ENCODE data around the gene ELP4. TPM values are rescaled to one million over a fixed set of nuclear protein-coding genes. Genes with fewer than 3 reads are reported as not detected.

Gene ELP4
- total and polyA plus RNA-seq, 2 donors (not counting 1 experiment from before 2014, with no cell fraction given) = 7.1 to 31.3 TPM

- Mint-ChIP-seq H3K27me3 (peaks cover 19% of the 10 kb centered on the region), H3K27ac (no peak overlapping the region), H3K4me1 (no peaks in the 10 kb centered on the region), H3K9me3 (ENCODE audit: insufficient read depth) (no peaks in the 10 kb centered on the region), H3K4me3 (no peak overlapping the region)
- Histone ChIP-seq H3K4me1 (ENCODE audit: control insufficient read depth in 2 of 2, insufficient read depth in 2 of 2, low read length in 2 of 2) (no peaks in the 10 kb centered on the region), H3K79me2 (ENCODE audit: control insufficient read depth, insufficient read depth, low read length) (no peaks in the 10 kb centered on the region), H3K36me3 (replicated peaks in 1 of 2; ENCODE audit: control extremely low read depth in 1 of 2, control insufficient read depth in 1 of 2, extremely low read depth in 1 of 2, insufficient read depth in 2 of 2, low read length in 1 of 2) (no peaks in the 10 kb centered on the region), H3K9me3 (ENCODE audit: control extremely low read depth in 1 of 3, control insufficient read depth in 2 of 3, insufficient read depth in 1 of 3, low read length in 2 of 3) (no peaks in the 10 kb centered on the region), H3K27me3 (replicated peaks in 1 of 4; ENCODE audit: control extremely low read depth in 1 of 4, control insufficient read depth in 3 of 4, insufficient read depth in 4 of 4, low read length in 3 of 4) (no peaks in the 10 kb centered on the region), H3K4me3 (ENCODE audit: control extremely low read depth in 1 of 5, extremely low read depth in 1 of 5, insufficient read depth in 1 of 5, low read depth in 2 of 5, low read length in 4 of 5) (no peak overlapping the region), H4K20me1 (ENCODE audit: control insufficient read depth, insufficient read depth, low read length, poor library complexity, severe bottlenecking) (no peaks in the 10 kb centered on the region), H3K9ac (ENCODE audit: low read length) (no peak overlapping the region), H3K4me2 (replicated peaks; ENCODE audit: low read depth, low read length, poor library complexity, severe bottlenecking) (no peak overlapping the region), H2AFZ (ENCODE audit: insufficient read depth, low read depth, low read length, poor library complexity, severe bottlenecking) (no peak overlapping the region), H3K27ac (ENCODE audit: low read length in 2 of 2) (no peak overlapping the region)
- no peak for ATAC-seq (ENCODE audit: low read depth)
- intact Hi-C loops (cut with micrococcal nuclease) = no loop called here
- TF ChIP-seq CTCF (IDR thresholded peaks at IDR 0.05) (no peak), EZH2 (IDR thresholded peaks at IDR 0.05; ENCODE audit: borderline replicate concordance, insufficient read depth, low read depth, low read length, poor library complexity, severe bottlenecking) (no peak)
- ChIA-PET POLR2A (no interaction called here), CTCF (no interaction called here)
- WGBS (ENCODE audit: insufficient coverage) = no CpG with 5 or more reads among the region's 3 CpGs
- no peak for DNase-seq
Observed at GRCh38 chr11:31788085-31788484, 278.5 kb downstream of the ELP4 start.

GRCh38 chr11:31790649-31791048 is 281.1 kb downstream of the ELP4 start:
- 94% methylated on average over 5 of the region's 7 CpGs for WGBS (ENCODE audit: insufficient coverage)
- TF ChIP-seq EZH2 (IDR thresholded peaks at IDR 0.05; ENCODE audit: borderline replicate concordance, insufficient read depth, low read depth, low read length, poor library complexity, severe bottlenecking) (no peak), CTCF (IDR thresholded peaks at IDR 0.05) (no peak)

More at GRCh38 chr11:31790649-31791048, 281.1 kb downstream of the ELP4 start:
- no peak overlapping the region for H2AFZ ChIP-seq (ENCODE audit: insufficient read depth, low read depth, low read length, poor library complexity, severe bottlenecking)
- Mint-ChIP-seq H3K27me3 (peaks cover 41% of the 10 kb centered on the region), H3K4me1 (no peaks in the 10 kb centered on the region), H3K27ac (no peak overlapping the region), H3K4me3 (no peak overlapping the region), H3K9me3 (ENCODE audit: insufficient read depth) (no peaks in the 10 kb centered on the region)
- ChIA-PET POLR2A (no interaction called here), CTCF (no interaction called here)
- no peaks in the 10 kb centered on the region for H3K79me2 ChIP-seq (ENCODE audit: control insufficient read depth, insufficient read depth, low read length)
- H3K36me3 ChIP-seq (replicated peaks in 1 of 2; ENCODE audit: control extremely low read depth in 1 of 2, control insufficient read depth in 1 of 2, extremely low read depth in 1 of 2, insufficient read depth in 2 of 2, low read length in 1 of 2) = no peaks in the 10 kb centered on the region
- no peak overlapping the region for H3K27ac ChIP-seq (ENCODE audit: low read length in 2 of 2)
- no peak for ATAC-seq (ENCODE audit: low read depth)
- H3K9ac ChIP-seq (ENCODE audit: low read length) = no peak overlapping the region
- no peak overlapping the region for H3K4me2 ChIP-seq (replicated peaks; ENCODE audit: low read depth, low read length, poor library complexity, severe bottlenecking)
- no peak for DNase-seq
- H3K4me3 ChIP-seq (ENCODE audit: control extremely low read depth in 1 of 5, extremely low read depth in 1 of 5, insufficient read depth in 1 of 5, low read depth in 2 of 5, low read length in 4 of 5) = no peak overlapping the region
- peaks cover 0 to 1% (median 0%) of the 10 kb centered on the region in 3 donors for H3K9me3 ChIP-seq (ENCODE audit: control extremely low read depth in 1 of 3, control insufficient read depth in 2 of 3, insufficient read depth in 1 of 3, low read length in 2 of 3)
- intact Hi-C loops (cut with micrococcal nuclease) = no loop called here
- H3K27me3 ChIP-seq (replicated peaks in 1 of 4; ENCODE audit: control extremely low read depth in 1 of 4, control insufficient read depth in 3 of 4, insufficient read depth in 4 of 4, low read length in 3 of 4) = peaks cover 0 to 11% (median 3%) of the 10 kb centered on the region in 4 experiments
- H4K20me1 ChIP-seq (ENCODE audit: control insufficient read depth, insufficient read depth, low read length, poor library complexity, severe bottlenecking) = no peaks in the 10 kb centered on the region
- no peaks in the 10 kb centered on the region for H3K4me1 ChIP-seq (ENCODE audit: control insufficient read depth in 2 of 2, insufficient read depth in 2 of 2, low read length in 2 of 2)

All from B cell (primary cell).